ENCODE data around the gene FCN1. TPM values are rescaled to one million over a fixed set of nuclear protein-coding genes. Genes with fewer than 3 reads are reported as not detected.

FCN1 gene
- total RNA-seq = not detected in 2 replicates

GRCh38 chr9:134917431-134918373, at the start of gene FCN1:
FCN1 (minus strand) TSS chr9:134917912; CDS start chr9:134917871, 41 bp downstream.
- no peaks in the 10 kb centered on the region for H3K4me1 Mint-ChIP-seq (ENCODE audit: low read depth)
- intact Hi-C loops (cut with micrococcal nuclease) = no loop called here
- H3K36me3 Mint-ChIP-seq (ENCODE audit: low read depth) = no peaks in the 10 kb centered on the region
- H3K27me3 Mint-ChIP-seq (ENCODE audit: insufficient read depth) = no peaks in the 10 kb centered on the region
- H3K4me3 Mint-ChIP-seq = no peak within 1 kb of the TSS
- H3K9me3 Mint-ChIP-seq = peaks cover 5% of the 10 kb centered on the region
- no peak for DNase-seq (ENCODE audit: low spot score)
- H3K27ac Mint-ChIP-seq = no peak within 1 kb of the TSS

GRCh38 chr9:134966697-134967546, 49.2 kb upstream of the FCN1 start:
- Mint-ChIP-seq H3K36me3 (ENCODE audit: low read depth) (no peaks in the 10 kb centered on the region), H3K27me3 (ENCODE audit: insufficient read depth) (no peaks in the 10 kb centered on the region), H3K9me3 (no peaks in the 10 kb centered on the region), H3K27ac (no peak overlapping the region), H3K4me3 (no peak overlapping the region), H3K4me1 (ENCODE audit: low read depth) (no peaks in the 10 kb centered on the region)
- intact Hi-C loops (cut with micrococcal nuclease) = no loop called here
- DNase-seq (ENCODE audit: low spot score) = no peak

- no peaks in the 10 kb centered on the region for H3K4me1 Mint-ChIP-seq (ENCODE audit: low read depth)
- H3K36me3 Mint-ChIP-seq (ENCODE audit: low read depth) = no peaks in the 10 kb centered on the region
- DNase-seq (ENCODE audit: low spot score) = no peak
- no peaks in the 10 kb centered on the region for H3K27me3 Mint-ChIP-seq (ENCODE audit: insufficient read depth)
- no peak overlapping the region for H3K27ac Mint-ChIP-seq
- no peak overlapping the region for H3K4me3 Mint-ChIP-seq
- intact Hi-C loops (cut with micrococcal nuclease) = no loop called here
- H3K9me3 Mint-ChIP-seq = no peaks in the 10 kb centered on the region
These were observed 48.6 kb upstream of the FCN1 start for GRCh38 chr9:134966270-134966669.

- no peaks in the 10 kb centered on the region for H3K4me1 Mint-ChIP-seq (ENCODE audit: low read depth)
- H3K9me3 Mint-ChIP-seq = no peaks in the 10 kb centered on the region
- H3K27ac Mint-ChIP-seq = no peak overlapping the region
- intact Hi-C loops (cut with micrococcal nuclease) = no loop called here
- no peaks in the 10 kb centered on the region for H3K27me3 Mint-ChIP-seq (ENCODE audit: insufficient read depth)
- H3K4me3 Mint-ChIP-seq = no peak overlapping the region
- no peak for DNase-seq (ENCODE audit: low spot score)
- no peaks in the 10 kb centered on the region for H3K36me3 Mint-ChIP-seq (ENCODE audit: low read depth)
These were observed 48.1 kb upstream of the FCN1 start for GRCh38 chr9:134965851-134966250.

GRCh38 chr9:134965411-134965810, 47.7 kb upstream of the FCN1 start:
- Mint-ChIP-seq H3K27me3 (ENCODE audit: insufficient read depth) (no peaks in the 10 kb centered on the region), H3K9me3 (no peaks in the 10 kb centered on the region)

GRCh38 chr9:134964271-134965055, 46.8 kb upstream of the FCN1 start:
- Mint-ChIP-seq H3K4me3 (no peak overlapping the region), H3K36me3 (ENCODE audit: low read depth) (no peaks in the 10 kb centered on the region), H3K4me1 (ENCODE audit: low read depth) (no peaks in the 10 kb centered on the region), H3K27ac (no peak overlapping the region), H3K27me3 (ENCODE audit: insufficient read depth) (no peaks in the 10 kb centered on the region), H3K9me3 (no peaks in the 10 kb centered on the region)
- DNase-seq (ENCODE audit: low spot score) = no peak
- intact Hi-C loops (cut with micrococcal nuclease) = no loop called here

More at GRCh38 chr9:134965411-134965810, 47.7 kb upstream of the FCN1 start:
- intact Hi-C loops (cut with micrococcal nuclease) = no loop called here
- H3K27ac Mint-ChIP-seq = no peak overlapping the region
- H3K4me3 Mint-ChIP-seq = no peak overlapping the region
- DNase-seq (ENCODE audit: low spot score) = no peak
- H3K4me1 Mint-ChIP-seq (ENCODE audit: low read depth) = no peaks in the 10 kb centered on the region
- no peaks in the 10 kb centered on the region for H3K36me3 Mint-ChIP-seq (ENCODE audit: low read depth)

GRCh38 chr9:134963546-134963945, 45.8 kb upstream of the FCN1 start:
- Mint-ChIP-seq H3K27ac (no peak overlapping the region), H3K4me1 (ENCODE audit: low read depth) (no peaks in the 10 kb centered on the region), H3K36me3 (ENCODE audit: low read depth) (no peaks in the 10 kb centered on the region), H3K9me3 (no peaks in the 10 kb centered on the region), H3K27me3 (ENCODE audit: insufficient read depth) (no peaks in the 10 kb centered on the region), H3K4me3 (no peak overlapping the region)
- intact Hi-C loops (cut with micrococcal nuclease) = no loop called here
- no peak for DNase-seq (ENCODE audit: low spot score)

GRCh38 chr9:134962973-134963364, 45.3 kb upstream of the FCN1 start:
- intact Hi-C loops (cut with micrococcal nuclease) = no loop called here
- Mint-ChIP-seq H3K36me3 (ENCODE audit: low read depth) (no peaks in the 10 kb centered on the region), H3K4me1 (ENCODE audit: low read depth) (no peaks in the 10 kb centered on the region), H3K9me3 (no peaks in the 10 kb centered on the region), H3K27me3 (ENCODE audit: insufficient read depth) (no peaks in the 10 kb centered on the region), H3K4me3 (no peak overlapping the region), H3K27ac (no peak overlapping the region)
- DNase-seq (ENCODE audit: low spot score) = no peak

GRCh38 chr9:134962065-134962972, 44.6 kb upstream of the FCN1 start:
- Mint-ChIP-seq H3K36me3 (ENCODE audit: low read depth) (no peaks in the 10 kb centered on the region), H3K9me3 (no peaks in the 10 kb centered on the region), H3K27ac (no peak overlapping the region), H3K27me3 (ENCODE audit: insufficient read depth) (no peaks in the 10 kb centered on the region), H3K4me1 (ENCODE audit: low read depth) (no peaks in the 10 kb centered on the region), H3K4me3 (no peak overlapping the region)
- DNase-seq (ENCODE audit: low spot score) = no peak
- intact Hi-C loops (cut with micrococcal nuclease) = no loop called here

- intact Hi-C loops (cut with micrococcal nuclease) = no loop called here
- Mint-ChIP-seq H3K27ac (no peak overlapping the region), H3K4me3 (no peak overlapping the region), H3K9me3 (no peaks in the 10 kb centered on the region), H3K36me3 (ENCODE audit: low read depth) (no peaks in the 10 kb centered on the region), H3K27me3 (ENCODE audit: insufficient read depth) (no peaks in the 10 kb centered on the region), H3K4me1 (ENCODE audit: low read depth) (no peaks in the 10 kb centered on the region)
- no peak for DNase-seq (ENCODE audit: low spot score)
These were observed 43.8 kb upstream of the FCN1 start for GRCh38 chr9:134961331-134962064.

- intact Hi-C loops (cut with micrococcal nuclease) = no loop called here
- Mint-ChIP-seq H3K9me3 (no peaks in the 10 kb centered on the region), H3K27me3 (ENCODE audit: insufficient read depth) (no peaks in the 10 kb centered on the region), H3K4me3 (no peak overlapping the region), H3K27ac (no peak overlapping the region), H3K36me3 (ENCODE audit: low read depth) (no peaks in the 10 kb centered on the region), H3K4me1 (ENCODE audit: low read depth) (no peaks in the 10 kb centered on the region)
- DNase-seq (ENCODE audit: low spot score) = no peak
These were observed 43.0 kb upstream of the FCN1 start for GRCh38 chr9:134960701-134961181.
